GM21528 (cell line): Measurements from ENCODE around the gene CDKN3.
"Not testable (repeated sequence)": the region's sequence is repeated elsewhere in the genome, so short reads cannot be mapped to it uniquely, and the experiment has no call there.

Source experiments
- ATAC-seq: cut with Tn5 transposase; IDR thresholded peaks from one replicate; pipeline ENCODE4 v1.9.1; 2021; ENCODE audit warnings: mild to moderate bottlenecking, moderate library complexity; ENCODE audit not compliant: unreplicated experiment, low FRiP score

Gene CDKN3

DNA sequence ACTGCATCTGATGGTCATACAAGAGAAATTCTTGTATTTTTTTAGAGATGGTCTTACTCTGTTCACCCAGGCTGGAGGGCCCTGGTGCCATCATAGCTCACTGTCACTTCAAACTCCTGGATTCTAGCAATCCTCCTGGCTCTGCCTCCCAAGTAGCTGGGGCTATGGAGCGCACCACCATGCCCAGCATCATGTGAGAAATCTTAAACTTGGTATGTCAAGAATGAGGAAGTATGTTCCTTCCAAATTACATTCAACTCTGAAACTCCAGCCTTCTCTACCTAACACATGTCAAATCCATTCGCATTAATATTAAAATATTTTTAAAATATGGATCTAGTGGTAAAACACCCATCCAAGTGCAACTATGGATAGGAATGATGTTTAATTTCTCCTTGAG, 27.5 kb upstream of the CDKN3 start:
- ATAC-seq: no peak

DNA sequence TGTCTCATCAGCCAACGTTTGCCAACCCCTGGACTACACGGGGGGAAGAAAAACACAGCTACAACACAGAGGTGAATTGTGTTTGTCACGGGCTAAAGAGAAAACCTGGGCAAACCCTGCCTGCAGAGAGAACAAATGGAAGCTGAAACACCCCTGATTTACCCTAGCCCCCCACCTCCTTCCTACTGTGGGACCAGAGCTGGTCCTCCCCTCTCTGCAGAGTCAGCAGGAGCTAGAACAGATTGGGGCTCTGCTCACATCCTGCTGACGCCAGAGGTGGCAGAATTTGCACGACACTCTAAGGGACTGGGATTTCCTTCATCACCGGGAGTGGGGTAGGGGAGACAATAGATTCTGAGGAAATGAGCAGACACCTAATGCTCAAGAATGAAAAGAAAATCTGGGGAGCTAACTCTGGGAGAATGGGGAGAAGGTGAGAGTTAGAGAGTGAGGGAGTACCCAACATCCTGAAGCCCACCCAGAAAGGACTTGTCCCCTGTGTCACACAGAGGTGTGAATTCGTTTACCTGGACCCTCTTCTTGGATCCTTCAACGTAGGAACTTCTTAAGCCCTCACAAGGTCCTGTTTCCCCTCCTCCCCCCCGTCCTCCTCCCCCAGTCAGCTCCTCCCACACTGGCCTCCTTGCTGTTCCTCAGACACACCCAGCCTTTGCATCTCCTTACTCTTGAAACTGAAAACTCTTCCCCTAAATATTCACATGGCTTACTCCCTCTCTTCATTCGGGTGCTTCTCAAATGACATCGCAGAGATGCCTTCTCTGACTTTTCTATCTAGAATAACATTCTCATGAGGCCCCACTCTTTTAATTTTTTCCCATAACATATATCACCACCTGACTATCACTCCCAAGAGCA, 26.2 kb upstream of the CDKN3 start:
- ATAC-seq: no peak

GRCh38 chr14:54374117-54374884, 22.5 kb upstream of the CDKN3 start:
- ATAC-seq: no peak

GRCh38 chr14:54377501-54377900, 19.3 kb upstream of the CDKN3 start:
- ATAC-seq: no peak

- not testable (repeated sequence) for ATAC-seq
Observed at GRCh38 chr14:54378893-54379292, 17.9 kb upstream of the CDKN3 start.

- not testable (repeated sequence) for ATAC-seq
Observed at GRCh38 chr14:54380558-54380957, 16.2 kb upstream of the CDKN3 start.

DNA sequence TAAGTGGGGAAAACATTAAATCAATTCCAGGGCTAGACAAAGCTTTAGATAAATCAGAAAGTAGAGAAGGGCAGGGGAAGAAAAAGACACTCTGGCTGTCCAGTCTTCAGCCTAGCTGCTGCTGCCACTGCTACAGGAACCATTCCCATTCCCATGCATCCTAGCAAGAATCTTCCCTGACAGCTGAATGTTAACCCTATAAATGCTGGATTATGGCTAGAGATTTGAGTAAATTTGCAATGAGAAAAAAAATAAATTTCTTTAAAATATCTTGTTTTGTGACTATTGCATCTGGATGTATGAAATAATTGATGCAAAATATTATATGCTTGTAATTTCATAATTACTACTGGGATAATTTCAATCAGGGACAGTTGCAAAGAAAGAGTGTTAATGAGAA, 15.0 kb upstream of the CDKN3 start:
- no peak for ATAC-seq

DNA sequence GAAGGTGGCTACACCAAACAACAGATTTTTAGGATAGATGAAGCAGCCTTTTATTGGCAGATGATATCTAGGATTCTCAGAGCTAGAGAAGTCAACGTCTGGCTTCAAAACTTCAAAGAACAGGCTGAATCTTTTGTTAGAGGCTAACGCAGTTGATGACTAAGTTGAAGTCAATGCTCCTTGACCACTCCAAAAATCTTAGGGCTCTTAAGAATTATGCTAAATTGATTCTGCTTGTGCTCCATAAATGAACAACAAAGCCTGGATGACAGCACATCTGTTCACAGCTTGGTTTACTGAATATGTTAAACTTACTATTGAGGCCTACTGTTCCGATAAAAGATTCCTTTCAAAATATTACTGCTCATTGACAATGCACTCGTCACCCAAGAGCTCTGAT, 13.0 kb upstream of the CDKN3 start:
- no peak for ATAC-seq

- no peak for ATAC-seq
Observed at GRCh38 chr14:54385556-54385955, 11.3 kb upstream of the CDKN3 start.

GRCh38 chr14:54387328-54387727, 9.5 kb upstream of the CDKN3 start:
- no peak for ATAC-seq

DNA sequence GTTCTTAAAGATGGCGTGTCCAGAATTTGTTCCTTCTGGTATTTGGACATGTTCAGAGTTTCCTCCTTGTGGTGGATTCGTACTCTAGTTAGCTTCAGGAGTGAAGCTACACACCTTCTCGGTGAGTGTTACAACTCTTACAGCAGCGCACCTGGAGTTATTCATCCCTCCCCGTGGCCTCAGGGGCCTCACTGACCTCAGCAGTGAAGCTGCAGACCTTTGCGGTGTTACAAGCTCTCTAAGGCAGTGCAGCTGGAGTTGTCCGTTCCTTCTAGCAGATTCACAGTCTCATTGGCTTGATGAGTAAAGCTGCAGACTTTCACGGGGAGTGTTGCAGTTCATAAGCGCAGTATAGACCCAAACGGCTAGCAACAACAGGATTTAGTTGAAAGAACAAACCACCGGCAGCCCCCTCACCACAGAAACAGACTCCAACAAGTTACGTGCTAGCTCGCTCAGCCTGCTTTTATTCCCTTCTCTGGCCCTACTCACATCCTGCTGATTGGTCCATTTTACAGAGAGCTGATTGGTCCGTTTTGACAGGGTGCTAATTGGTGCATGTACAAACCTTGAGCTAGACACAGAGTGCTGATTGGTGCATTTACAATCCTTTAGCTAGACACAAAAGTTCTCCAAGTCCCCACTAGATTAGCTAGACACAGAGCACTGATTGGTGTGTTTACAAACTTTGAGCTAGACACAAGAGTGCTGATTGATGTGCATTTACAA, 4.5 kb upstream of the CDKN3 start:
- no peak for ATAC-seq

DNA sequence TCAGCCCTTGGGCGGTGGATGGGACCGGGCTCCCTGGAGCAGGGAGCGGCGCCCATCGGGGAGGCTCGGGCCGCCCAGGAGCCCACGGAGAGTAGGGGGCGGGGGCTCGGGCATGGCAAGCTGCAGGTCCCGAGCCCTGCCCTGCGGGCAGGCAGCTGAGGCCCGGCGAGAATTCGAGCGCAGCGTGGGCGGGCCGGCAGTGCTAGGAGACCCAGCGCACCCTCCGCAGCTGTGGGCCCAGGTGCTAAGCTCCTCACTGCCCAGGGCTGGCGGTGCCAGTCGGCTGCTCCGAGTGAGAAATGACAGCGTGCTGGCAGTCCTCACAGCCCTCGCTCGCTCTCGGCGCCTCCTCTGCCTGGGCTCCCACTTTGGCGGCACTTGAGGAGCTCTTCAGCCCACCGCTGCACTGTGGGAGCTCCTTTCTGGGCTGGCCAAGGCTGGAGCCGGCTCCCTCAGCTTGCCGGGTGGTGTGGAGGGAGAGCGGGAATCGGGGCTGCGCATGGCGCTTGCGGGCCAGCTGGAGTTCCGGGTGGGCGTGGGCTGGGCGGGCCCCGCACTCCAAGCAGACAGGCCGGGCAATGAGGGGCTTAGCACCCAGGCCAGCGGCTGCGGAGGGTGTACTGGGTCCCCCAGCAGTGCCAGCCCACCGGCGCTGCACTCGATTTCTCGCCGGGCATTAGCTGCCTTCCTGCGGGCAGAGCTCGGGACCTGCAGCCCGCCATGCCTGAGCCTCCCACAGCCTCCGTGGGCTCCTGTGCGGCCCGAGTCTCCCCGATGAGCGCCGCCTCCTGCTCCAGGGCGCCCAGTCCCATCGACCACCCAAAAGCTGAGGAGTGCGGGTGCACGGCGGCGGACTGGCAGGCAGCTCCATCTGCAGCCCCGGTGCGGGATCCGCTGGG, 3.6 kb upstream of the CDKN3 start:
- ATAC-seq: not testable (repeated sequence)

DNA sequence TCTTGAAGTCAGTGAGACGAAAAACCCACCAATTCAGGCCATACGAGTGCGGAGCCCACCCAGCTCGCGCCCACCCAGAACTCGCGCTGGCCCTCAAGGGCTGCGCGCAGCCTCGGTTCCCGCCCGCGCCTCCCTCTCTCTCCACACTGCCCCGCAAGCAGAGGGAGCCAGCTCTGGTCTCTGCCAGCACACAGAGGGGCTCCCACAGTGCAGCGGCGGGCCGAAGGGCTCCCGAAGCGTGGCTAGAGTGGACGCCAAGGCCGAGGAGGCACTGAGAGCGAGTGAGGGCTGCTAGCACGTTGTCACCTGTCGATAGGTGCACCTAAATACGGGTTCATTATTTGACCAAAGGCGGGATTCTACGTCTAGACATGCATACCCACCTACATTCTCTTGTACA, 2.2 kb upstream of the CDKN3 start:
- no peak for ATAC-seq

DNA sequence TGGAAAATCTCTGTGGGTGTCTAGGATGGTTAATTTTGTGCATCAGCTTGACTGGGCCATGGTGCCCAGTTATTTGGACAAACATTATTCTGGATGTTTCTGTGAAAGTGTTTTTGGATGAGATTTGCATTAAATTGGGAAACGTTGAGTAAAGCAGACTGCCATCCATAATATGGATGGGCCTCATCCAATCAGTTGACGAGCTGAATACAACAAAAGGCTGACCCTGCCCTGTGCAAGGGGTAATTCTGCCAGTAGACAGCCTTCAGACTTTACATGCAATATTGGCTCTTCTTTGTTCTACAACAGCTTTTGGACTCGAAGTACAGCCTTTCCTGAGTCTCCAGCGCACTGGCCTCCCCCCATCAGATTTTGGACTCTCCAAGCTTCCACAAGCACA, 1.5 kb upstream of the CDKN3 start:
- ATAC-seq: no peak

GRCh38 chr14:54395716-54396115, 1.1 kb upstream of the CDKN3 start:
- ATAC-seq: no peak

GRCh38 chr14:54396183-54396492, 669 bp upstream of the CDKN3 start:
- no peak for ATAC-seq

DNA sequence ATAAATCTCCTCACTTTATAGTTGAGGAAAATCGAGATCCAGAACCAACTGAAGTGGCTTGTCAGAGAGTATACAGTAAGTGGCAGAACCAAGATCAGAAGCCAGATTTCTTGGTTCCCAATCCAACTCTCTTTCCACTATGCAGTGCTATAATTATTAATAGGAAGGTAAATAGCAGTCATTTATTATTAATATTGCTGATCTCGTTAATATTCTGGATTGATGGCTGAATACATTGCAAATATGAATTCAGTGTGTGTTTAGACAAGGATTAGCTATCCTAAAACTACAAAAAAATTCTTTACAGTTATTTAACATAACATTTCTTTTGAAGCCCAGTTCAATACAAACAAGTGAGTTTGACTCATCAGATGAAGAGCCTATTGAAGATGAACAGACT, 2.8 kb downstream of the CDKN3 start:
- ATAC-seq: no peak

- ATAC-seq: not testable (repeated sequence)
Observed at GRCh38 chr14:54403401-54404005, 6.7 kb downstream of the CDKN3 start.

GRCh38 chr14:54410215-54410614, 13.4 kb downstream of the CDKN3 start:
- ATAC-seq: no peak

DNA sequence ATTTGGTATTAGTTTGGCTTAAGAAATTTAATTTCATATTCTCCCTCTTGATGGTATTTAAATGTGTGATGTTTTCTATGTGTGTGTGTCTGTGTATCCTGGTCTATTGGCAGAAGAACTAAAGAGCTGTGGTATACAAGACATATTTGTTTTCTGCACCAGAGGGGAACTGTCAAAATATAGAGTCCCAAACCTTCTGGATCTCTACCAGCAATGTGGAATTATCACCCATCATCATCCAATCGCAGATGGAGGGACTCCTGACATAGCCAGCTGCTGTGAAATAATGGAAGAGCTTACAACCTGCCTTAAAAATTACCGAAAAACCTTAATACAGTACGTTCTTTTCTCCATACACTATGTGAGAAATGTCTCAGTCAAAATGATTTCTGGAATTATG, 14.6 kb downstream of the CDKN3 start:
- no peak for ATAC-seq
